HG02623 (cell line): ENCODE measurements around the gene KRT39.
"Not testable (repeated sequence)": the region's sequence is repeated elsewhere in the genome, so short reads cannot be mapped to it uniquely, and the experiment has no call there.

Source experiments
- ATAC-seq: cut with Tn5 transposase; IDR thresholded peaks from one replicate; pipeline ENCODE4 v1.9.1; 2021; ENCODE audit warnings: moderate library complexity; ENCODE audit not compliant: unreplicated experiment

KRT39 gene

DNA sequence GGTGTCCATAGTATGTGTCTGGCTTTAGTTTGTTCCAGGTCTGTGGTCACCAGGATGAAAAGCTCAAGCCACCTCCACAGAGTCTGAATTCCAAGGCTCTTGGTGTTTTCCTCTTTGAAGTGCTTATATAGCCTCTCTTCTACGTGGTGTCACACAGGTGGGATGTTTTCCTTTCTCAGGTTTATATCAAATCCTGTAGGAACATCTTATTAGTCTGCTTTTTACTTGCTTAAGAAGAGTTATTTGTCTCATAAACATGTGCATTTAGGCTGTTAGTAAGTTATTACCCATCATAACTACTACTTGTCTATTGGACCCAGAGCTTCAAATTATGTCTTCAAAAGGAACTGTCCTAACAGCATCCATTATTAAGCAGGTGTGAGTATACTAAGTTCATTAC is at the start of gene KRT39:
TSS of gene KRT39 (minus strand) at position 101 of the 400 bp plus-strand sequence. CDS start at position 9, 92 bp downstream.
- ATAC-seq, result no peak

DNA sequence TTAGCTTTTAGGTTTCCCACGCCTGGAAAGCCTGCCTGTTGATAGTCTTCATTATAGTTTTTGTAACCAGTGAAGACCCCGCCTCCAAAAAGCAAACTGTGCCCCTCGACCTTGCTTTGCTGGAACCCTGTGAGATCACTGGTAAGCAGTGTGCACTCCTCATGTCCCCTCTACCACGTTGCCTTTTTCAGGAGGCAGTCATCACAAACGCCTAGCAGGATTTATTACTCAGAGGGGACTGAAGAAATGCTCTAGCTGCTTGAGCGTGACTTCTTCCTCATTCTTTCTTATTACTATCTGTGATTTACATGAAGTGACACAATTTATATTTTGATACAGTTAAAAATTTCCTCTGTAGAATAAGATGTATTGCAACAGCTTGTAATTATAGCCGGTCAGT is 48.7 kb upstream of the KRT39 start:
- ATAC-seq, result no peak

DNA sequence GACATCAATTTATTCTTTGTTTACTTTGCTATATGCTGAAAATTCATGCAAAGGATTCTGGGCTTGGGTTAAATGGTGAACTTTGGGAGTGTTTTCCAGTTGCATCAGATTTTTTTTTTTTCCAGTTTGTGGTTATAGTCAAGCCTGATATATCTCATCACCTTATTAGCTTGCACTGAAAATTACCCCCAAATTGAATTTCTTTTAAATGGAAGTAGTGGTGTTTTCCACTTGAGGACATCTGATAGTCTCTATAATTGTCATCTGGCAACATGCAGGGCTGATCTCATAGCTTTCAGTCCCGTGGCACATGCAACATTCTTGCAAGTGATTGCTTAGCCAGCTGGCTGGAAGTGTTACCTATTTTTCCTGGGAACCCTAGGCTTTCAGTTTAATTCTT is 46.9 kb upstream of the KRT39 start:
- no peak for ATAC-seq

DNA sequence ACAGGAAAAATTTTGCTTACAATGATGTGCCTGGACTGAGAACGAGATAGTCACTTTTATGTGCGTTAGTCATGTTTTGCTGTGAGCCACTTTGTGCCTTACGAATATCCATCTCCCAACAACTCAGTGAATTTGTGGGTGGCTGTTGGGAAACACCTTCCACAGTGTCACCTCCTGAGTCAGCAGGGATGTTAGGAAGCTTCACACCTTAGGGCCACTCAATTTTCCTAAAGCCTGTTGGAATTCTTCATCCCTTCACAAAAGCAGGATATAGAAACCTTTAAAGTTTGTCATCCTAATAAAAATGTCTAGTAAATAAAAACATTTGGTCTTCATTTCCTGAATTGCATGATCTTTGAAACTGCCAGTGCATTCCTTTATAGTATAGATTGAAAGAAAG is 46.4 kb upstream of the KRT39 start:
- ATAC-seq, result no peak

DNA sequence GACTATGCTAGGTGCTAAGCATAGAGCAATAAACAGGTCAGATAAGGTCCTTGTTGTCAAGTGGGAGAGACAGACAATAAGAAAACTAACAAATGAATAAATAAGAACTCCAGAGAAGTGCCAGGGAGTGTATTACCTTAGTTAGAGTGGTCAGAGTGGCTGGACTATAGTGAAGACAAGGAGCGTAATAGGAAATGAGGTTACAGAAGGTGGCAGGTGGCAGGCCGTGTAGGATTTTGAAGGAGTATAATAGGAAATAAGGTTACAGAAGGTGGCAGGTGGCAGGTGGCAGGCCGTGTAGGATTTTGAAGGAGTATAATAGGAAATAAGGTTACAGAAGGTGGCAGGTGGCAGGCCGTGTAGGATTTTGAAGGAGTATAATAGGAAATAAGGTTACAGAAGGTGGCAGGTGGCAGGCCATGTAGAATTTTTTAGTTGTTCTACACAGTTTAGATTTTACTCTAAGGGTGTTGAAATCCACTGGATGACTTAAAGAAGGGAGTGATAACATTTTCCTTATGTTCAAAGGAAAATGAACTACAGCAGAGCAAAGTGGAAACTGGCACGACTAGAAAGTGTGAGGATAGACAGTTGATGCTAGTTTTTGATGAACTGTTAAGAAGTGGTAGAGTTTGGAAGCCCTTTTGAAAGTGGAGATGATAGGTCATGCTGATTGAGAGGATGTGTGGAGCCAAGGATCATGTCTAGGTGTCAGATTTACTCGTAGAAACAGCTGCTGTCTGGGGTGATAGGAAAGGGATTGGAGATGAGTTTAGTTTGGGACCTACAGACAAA is 45.8 kb upstream of the KRT39 start:
- no peak for ATAC-seq

DNA sequence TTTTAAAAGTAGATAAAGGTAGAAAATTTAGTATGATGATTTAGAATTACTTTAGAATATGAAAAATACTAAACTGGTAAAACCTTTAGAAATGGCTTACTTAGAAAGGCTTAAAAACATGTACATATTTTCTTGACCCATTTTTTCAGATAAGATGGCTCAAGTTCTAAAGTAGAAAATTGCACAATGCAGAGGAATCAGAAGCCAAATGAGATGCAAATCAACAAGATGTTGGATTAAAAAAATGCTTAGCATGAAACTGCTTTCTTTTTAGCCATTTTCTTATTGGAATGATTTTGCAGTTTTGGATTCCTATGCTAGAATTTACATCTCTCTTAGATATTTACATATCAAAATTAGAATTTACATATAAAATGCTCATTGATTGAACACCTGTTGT is 43.7 kb upstream of the KRT39 start:
- ATAC-seq, result no peak

DNA sequence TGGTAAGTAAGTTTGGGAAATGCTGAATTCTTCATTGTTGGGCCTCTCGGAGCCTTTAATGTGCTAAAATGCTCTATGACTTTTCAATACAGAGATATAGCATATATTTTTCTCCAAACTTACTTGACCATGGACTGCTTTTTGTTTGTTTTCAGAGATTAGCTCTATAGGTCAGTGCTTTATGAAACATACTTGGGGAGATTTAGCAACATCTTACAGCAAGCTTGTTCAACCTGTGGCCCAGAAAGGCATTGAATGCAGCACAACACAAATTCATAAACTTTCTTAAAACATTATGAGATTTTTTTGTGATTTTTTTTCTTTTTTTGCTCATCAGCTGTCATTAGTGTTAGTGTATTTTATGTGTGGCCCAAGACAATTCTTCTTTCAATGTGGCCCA is 43.2 kb upstream of the KRT39 start:
- ATAC-seq, result no peak

DNA sequence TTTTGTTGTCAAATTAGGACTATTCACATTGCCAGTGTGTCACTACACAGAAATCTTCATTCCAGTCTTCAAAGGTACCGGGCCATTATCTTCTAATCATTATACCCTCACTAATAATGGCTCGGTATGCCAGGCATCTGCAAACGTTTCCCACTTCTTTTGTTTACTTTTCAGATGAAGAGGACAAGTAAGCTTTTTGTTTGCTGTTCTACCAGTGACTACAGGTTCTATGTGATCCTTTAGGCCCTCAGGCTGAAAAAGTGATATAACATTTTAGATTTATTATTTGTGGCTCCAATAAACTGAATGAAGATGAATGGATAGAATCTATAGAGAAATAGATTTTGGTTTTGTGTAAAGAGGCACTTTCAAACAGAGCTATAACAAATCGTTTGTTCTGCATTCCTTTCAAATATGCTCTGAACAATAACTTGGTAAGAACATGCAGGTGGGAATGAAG is 42.6 kb upstream of the KRT39 start:
- no peak for ATAC-seq

DNA sequence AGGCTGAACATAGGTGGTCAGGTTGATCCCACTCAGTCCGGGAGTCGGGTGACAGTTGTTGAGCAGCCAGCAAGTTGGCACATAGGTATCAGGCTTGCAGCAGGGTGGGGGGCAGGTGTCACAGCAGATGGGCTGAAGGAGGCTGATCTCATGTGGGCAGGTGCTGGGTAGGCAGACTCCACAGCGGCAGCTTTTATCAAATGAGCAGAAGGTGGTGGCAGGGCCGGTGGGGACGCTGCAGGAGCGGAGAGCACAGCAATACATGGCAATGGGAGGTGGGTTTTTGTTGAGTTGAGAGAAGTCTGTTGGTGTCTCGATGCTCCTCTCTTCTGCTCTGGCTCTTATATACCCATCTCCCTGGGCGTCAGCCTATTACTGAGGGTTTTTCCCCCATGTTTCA is 42.1 kb upstream of the KRT39 start, which contains the start of gene KRTAP3-1:
TSS of gene KRTAP3-1 (minus strand) at position 318 of the 400 bp plus-strand sequence. CDS start at position 264, 54 bp downstream.
- ATAC-seq, result no peak

DNA sequence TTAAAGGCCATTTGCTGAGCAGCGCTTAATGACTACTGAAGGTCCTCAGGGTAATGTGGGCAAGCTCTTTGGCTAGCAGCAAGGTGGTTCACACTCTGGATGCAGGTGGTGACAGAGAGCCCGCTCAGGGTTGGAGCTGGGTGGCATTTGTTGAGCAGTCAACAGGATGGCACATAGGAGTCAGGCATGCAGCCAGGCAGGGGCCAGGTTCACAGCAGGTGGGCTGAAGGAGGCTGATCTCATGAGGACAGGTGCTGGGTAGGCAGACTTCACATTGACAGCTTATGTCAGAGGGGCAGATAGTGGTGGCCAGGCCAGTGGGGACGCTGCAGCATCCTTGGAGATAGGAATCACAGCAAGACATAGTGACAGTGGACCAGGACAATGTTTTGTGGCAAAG is 37.6 kb upstream of the KRT39 start:
- ATAC-seq, result no peak

DNA sequence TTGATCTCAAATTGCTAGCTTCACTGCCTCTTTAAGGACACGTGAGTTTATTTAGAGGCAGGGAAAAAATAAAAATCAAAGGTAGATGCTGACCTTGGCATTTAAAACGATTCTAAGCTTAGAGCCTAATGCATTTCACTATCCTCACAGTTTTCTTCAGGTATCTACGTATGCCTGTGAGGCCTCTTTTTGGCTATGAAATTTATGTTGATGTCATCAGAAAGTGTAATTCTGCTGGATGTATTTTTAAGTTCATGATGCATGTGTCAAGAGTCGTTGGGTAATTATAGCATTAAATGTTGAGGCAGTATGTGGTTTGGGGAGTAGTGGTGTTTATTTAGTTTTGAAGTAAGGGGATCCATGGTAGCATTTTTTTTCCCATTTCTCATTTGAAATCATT is 37.2 kb upstream of the KRT39 start:
- no peak for ATAC-seq

DNA sequence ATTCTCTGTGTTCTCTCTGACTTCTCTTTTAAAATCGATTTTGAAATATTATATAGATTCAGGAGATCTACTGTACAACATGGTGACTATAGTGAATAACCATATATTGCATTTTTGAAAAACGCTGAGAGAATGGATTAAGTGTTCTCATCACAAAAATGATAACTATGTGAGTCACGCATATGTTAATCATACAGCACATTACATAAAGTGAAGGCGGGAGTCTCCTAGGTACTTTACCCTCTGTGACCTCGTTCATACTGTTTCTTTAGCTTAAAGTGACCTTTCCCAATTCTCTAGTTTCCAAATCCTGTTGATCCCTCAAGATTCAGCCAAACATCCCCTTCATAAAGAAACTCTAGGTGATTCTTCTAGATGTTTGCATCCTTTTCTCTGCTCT is 36.1 kb upstream of the KRT39 start:
- no peak for ATAC-seq

DNA sequence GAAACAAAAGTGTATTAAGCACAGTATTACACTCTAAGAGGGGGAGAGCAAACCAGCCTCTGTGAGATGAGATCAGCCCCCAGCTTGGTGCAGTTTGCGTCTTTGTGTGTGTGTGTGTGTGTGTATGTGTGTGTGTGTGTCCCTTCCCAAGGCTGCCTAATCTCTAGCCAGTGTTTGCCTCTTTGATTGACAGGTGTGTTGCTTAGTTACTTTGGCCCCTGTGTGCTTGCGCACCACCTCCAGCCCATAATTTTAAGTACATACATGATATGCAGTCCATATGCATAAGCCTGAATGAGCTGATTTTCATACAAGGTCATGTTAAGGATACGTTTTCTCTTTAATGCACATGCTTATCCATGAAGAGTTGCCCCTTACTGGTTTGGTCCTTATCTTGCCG is 35.0 kb upstream of the KRT39 start:
- no peak for ATAC-seq

DNA sequence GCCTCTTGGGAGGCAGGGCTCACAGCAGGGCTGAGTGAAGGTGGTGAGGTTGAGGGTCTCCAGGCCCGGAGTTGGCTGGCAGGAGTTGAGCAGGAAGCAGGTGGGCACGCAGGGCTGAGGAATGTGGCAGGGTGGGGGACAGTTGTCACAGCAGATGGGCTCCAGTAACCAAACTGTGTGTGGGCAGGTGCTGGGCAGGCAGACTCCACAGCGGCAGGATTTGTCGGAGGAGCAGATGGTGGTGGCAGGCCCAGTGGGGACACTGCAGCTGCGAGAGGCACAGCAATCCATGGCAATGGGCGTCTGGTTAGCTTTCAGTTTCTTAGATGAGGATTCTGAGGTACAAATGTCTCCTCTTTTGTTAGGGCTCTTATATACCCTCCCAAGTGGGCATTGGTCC is 32.8 kb upstream of the KRT39 start, which contains the start of gene KRTAP3-2:
TSS of gene KRTAP3-2 (minus strand) at position 344 of the 400 bp plus-strand sequence. CDS start at position 291, 53 bp downstream.
- ATAC-seq, result not testable (repeated sequence)

DNA sequence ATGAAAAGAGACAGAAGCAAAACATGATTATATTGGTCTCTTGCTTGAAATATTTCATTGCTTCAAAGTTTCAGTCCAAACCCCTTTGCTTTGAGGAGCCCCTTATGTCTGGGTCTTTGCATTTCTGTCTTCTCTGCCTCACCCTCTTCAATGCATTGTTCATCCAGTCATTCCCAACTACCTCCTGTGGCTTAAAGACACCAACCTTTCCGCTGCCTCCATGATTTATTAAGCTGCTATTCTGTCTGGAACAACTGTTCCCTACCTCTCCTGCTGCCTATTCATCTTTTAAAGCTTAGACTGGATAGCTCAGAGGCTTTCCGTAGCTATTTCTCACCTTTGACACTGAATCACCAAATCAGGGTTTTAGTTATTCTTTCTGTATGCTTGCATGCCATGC is 30.6 kb upstream of the KRT39 start:
- no peak for ATAC-seq

DNA sequence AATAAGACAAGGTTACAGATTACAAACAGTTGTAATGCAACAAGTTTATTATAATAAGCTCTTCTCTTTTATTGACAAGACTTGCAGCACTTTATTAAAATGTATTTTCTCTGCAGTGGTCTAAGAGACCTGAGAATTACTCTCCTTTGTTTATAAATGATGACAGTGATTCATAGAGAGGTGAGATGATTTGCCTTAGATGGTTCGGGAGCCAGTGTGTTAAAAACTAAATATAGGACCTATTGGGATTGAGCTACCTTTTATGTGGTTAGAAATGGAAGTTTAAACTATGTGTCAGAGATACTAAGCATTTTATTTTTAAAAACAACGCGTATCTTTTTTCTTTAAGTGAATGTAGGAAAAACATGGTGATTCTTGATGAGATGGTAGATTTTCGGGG is 30.1 kb upstream of the KRT39 start:
- ATAC-seq, result no peak

DNA sequence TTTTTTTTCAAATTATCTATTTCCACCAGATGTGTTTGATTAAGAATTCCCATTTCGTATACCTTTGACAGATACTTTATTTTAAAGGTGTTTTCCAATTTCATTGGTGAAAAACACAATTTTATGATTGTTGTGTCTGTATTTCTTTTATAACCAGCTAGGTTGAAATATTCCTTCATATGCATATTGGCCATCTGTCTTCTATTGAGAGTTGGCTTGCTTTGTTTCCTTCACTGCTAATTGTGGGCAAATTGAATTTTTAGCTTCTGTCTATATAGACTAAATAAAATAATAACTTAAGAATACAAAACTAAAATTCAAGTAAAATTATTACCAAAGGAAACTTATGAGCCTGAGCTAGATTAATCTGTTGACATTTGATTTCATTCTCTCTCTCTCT is 28.4 kb upstream of the KRT39 start:
- ATAC-seq, result no peak

DNA sequence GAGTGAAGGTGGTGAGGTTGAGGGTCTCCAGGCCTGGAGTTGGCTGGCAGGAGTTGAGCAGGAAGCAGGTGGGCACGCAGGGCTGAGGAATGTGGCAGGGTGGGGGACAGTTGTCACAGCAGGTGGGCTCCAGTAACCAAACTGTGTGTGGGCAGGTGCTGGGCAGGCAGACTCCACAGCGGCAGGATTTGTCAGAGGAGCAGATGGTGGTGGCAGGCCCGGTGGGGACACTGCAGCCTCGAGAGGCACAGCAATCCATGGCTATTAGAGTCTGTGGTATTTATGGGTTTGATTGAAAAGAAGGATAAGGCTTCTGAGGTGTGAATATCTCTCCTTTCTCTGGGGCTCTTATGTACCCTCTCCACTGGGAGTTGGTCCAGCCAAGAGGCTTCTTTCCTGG is 27.1 kb upstream of the KRT39 start, which contains the start of gene KRTAP3-3:
TSS of gene KRTAP3-3 (minus strand) at position 326 of the 400 bp plus-strand sequence. CDS start at position 259, 67 bp downstream.
- ATAC-seq, result no peak

DNA sequence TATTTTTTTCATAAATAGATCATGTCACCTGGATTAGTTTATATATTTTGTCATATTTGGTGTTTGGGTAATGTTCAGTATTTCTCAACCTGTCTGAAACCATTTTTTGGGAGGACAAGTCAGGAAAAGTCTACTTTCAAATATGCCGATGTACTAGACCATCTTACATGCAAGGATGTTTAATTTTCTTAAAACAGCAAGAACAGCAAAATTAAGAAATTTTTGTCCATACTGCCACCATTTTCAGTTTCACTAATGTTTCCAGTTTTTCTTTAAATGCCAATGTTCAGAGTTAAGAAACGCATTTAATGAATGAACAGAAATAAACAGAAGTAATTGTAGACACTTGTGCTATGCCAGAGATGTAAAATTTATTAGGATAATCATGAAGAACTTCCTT is 26.3 kb upstream of the KRT39 start:
- ATAC-seq, result no peak

DNA sequence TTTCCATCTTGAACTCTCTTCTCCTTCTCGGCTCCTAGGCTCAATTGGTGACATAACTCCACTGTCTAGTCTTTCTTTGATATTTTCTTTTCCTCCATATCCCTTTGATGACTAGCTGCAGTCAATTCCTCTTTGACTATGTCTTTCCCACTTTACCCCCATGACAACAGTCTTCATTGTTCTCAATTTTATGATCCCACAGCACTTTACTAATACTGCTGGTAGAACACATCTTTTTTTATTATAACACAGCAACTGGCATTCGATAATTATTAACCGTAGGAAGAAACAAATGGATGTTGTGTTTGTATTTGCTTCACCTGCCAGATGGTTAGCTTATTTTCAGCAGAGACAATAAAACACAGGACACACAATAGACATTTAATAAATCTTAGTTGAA is 25.9 kb upstream of the KRT39 start:
- ATAC-seq, result no peak

DNA sequence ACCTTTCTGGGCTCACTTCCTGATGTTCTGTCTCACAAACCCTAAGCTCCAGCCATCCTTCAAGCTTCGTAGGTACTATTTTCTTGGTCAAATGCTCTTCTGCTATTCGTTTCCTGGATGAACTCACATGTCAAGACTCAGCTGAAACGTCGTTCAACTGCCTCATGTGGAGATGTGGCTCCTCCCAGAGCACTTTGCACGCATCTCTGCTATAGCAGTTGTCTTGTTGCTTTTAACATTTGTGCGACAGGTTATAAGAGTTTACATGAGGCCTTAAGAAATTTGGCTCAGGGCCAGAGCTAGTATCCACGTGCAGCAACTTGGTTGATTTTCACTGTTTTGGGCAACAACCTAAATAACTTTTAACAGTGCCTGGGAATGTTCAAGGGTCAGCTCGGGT is 20.2 kb upstream of the KRT39 start:
- no peak for ATAC-seq

DNA sequence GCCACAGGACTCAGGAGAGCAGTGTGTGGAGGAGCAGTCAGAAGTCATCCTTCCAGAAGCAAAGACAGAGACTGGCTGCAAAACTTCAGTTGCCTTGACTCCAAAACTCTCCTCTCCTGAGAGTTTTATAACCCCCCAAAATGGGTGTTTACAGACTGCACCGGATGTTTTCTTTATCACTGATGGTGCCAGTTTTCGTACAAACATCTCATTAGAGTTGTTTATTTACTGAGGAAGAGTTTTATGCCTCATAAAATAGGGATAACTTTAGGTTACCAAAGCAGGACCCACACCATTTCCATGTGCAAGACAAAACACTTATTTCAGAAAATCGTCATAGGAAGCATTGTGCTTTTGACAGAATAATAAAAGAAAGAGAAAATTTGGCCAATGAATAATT is 17.5 kb upstream of the KRT39 start, which contains the start of gene KRT40:
TSS of gene KRT40 (minus strand) at position 101 of the 400 bp plus-strand sequence. CDS start at position 48, 53 bp downstream.
- no peak for ATAC-seq
